GM18508 (cell line): ENCODE data around the gene MIDN.

Source experiments
- ATAC-seq: cut with Tn5 transposase; IDR thresholded peaks from one replicate; pipeline ENCODE4 v1.9.1; 2021; ENCODE audit warnings: moderate number of reproducible peaks; ENCODE audit not compliant: insufficient read depth, unreplicated experiment

MIDN gene

GRCh38 chr19:1231729-1232637 is 16.4 kb upstream of the MIDN start:
- no peak for ATAC-seq

DNA sequence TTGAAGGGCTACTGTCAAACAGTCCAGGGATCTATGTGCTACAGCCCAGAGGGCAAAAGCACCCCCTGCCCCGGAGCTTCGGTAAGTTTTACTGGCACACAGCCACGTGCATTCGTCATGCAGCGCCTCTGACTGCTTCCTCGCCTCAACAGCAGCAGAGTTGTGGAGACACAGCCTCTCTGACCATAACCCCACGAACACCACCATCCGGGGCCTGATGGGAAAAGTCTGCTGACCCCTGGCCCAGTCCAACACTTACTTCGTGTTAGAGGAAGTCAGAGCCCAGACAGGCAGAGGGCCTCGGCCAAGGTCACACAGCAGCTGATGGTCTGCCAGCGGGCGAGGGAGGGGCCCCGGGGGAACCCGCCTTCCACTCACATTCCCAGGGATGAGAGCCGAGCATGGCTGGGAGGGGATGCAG is 15.7 kb upstream of the MIDN start:
- ATAC-seq = no peak

- no peak for ATAC-seq
These were observed 15.2 kb upstream of the MIDN start for GRCh38 chr19:1233115-1233667.

DNA sequence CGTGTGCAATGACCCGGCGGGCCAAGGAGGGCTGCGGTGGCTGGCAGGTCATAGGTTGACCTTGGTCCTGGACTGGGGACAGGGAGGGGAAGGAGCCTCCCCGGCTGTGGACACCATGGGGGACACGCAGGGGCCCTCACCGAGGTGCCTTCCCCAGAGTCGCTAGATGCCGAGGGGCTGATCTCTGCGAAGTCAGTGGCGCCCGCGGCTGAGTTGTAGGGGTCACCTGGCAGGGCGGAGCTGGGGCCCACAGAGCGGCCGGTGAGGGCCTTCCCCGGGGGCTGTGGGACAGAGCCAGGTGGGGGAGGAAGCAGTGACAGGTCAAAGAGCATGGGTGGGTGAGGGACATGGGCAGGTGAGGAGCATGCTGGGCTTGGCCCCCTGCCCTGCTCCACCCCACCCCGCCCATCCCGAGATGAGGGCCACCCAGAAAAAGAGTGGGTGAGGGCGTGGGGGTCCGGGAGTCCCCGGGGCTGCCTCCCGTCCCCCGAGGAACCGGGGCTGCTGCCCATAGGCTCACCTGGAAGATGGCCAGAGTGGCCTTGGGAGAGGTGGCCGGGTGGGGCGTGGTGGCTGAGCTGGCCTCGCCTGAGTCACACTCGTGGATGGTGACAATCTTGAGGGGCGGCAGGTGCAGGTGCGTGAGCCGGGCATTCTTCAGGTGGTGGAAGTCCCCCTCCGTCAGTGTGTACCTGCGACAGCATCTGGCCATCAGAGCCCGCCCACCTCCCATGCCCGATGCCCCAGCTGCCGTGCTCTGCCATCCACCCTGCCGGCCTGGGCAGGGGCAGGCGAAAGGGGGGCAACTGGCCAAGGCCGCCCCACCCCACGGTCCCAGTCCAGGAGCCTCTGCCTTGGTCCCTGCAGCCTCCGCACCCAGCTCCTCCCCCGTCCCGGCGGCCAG is 14.1 kb upstream of the MIDN start:
- ATAC-seq = no peak

- ATAC-seq = no peak
These were observed 13.4 kb upstream of the MIDN start for GRCh38 chr19:1234955-1235380.

DNA sequence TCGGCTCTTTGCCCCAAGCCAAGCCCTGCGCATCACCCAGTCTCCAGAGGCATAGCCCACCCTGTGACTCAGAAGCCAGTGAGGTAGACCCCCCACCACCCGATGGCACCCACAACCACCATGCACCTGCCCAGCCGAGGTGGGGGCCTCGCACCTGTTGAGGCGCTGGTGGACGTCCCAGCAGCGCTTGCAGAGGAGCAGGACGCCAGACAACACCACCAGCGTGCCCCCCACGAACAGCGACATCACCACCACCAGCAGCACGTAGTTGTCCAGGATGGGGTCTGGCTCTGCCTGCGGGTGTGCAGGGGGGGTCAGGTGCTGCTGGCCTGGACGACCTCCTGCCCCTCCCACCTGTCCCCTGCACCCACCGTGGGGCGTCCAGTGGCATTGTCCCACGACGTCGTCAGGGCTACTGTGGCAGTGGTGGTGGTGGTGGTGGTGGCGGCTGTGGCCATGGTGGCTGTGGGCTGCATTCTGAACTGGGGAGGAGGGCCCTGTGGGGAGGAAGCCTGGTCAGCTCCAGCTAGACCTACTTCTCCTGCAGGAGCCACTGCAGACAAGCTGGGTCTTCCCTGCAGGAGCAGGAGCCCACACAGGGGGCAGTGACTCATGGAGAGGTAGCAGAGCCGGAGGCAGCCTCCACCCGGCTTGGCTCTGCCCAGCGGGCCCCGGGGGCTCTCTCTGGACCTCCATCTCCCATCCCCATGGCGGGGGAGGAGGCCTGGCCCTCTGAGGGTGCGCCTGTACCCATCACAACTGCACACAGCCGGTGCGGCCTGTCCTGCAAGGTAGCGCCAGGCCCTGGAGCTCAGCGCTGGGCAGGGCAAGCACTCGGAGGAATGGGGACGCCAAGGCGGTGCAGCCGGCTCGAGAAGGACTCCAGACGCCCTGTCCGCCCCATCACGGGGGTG is 12.5 kb upstream of the MIDN start:
- ATAC-seq = no peak

DNA sequence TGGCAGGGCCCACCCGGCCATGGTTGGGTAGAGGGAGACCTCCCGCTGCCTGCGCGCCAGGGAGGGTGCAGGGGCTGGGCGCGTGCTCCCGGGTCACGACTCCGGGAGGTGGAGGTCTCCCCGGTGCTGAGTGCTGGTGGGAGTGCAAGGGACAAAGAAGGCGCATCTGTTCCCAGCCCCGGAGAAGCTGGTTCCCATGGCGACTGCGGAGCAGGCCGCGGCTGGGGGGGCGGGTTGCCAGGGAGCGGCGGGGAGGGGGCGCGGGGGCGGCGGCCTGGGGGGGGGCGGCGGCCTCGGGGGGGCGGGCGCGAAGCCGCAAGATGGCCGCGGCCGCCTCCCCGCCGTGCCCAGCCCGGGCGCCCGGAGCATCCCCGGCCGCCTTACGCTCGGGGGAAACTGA is 11.8 kb upstream of the MIDN start:
- no peak for ATAC-seq

DNA sequence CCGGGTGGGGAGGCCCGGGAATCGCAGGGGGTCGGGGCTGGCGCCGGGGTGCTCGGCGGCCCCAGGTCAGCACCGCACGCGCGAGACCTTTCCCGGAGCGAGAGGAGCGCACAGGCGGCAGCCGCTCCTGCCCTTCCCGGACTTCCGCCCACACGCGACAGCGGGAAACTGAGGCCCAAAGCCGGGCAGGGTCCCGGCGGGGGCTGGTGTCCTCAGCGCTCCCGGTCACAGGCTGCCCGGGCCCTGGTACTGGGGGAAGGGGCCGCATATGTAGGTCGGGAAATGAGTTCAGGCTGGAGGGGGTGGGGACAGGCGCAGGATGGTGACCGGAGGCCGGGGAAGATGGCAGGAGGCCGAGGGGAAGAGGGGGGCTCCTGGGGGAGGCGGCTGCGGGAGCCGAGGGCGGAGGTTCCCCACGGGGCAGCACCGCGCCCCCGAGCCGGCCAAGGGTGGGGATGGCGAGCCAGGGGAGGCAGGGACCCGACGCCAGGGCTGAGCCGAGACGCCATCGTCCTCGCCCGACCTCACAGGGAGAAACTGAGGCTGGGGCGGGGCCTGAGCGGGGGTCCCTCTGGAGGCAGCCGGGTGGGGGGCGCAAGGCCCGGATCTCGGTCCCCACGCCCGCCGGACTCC is 11.2 kb upstream of the MIDN start:
- ATAC-seq = no peak

GRCh38 chr19:1237754-1238368 is 10.5 kb upstream of the MIDN start, which contains the start of gene CBARP:
Gene CBARP (minus strand): TSS chr19:1238005. CDS start chr19:1236100, 1,905 bp downstream.
- ATAC-seq = no peak

DNA sequence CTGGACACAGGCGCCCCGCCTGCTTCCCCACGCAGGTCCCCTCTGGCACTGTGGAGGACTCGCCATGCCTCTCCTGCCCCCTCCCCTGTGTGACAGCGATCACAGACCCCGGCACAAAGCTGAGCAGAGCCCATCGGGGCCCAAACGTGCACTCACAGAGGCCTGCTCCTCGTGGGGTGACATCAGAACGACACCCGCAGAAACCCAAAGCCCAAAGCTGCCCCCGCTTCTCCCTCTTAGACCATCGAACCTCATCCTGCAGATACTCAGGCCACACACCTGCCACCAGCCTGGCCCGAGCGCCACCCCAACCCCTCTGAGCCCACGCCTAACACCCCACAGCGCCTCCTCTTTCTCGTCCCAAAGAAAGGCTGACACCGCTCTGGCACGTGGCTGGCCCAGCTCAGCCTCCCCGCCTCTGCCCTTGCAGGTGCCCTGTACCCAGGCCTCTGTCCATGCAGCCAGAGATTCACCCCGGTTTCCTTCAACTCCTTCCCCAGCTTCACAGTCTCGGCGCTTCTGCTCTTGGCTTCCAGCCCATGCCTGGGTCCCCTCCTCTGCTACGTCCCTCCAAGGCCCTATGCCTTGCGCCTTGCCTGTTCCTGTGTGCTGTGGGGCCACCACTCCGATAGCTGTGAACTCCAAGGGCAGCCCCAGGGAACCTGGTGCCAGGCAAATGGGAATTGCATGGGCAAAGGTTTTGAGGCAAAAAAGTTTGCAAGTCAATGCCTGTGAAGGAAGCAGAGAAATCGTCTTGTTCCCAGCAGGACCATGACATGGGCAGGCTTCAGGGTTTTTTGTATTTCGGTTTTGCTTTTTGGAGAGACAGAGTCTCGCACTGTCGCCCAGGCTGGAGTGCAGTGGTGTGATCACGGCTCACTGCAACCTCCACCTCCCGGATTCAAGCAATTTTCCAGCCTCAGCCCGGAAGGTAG is 9.7 kb upstream of the MIDN start:
- ATAC-seq = no peak

- no peak for ATAC-seq
These were observed 9.0 kb upstream of the MIDN start for GRCh38 chr19:1239420-1239795.

GRCh38 chr19:1239796-1240737 is 8.3 kb upstream of the MIDN start:
- no peak for ATAC-seq

DNA sequence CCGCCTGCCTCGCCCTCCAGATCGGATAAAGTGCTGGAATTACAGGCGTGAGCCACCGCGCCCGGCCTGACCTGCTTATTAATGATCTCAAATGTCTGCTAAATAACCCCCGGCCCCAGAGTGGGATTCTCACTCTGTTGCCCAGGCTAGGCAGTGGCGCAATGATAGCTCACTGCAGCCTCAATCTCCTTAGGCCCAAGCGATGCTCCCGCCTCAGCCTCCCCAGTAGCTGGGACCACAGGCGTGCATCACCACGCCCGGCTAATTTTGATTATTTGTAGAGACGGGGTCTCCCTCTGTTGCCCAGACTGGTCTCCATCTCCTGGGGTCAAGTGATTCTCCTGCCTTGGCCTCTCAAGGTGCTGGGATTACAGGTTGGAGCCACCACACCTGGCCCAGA is 7.5 kb upstream of the MIDN start:
- ATAC-seq = no peak

DNA sequence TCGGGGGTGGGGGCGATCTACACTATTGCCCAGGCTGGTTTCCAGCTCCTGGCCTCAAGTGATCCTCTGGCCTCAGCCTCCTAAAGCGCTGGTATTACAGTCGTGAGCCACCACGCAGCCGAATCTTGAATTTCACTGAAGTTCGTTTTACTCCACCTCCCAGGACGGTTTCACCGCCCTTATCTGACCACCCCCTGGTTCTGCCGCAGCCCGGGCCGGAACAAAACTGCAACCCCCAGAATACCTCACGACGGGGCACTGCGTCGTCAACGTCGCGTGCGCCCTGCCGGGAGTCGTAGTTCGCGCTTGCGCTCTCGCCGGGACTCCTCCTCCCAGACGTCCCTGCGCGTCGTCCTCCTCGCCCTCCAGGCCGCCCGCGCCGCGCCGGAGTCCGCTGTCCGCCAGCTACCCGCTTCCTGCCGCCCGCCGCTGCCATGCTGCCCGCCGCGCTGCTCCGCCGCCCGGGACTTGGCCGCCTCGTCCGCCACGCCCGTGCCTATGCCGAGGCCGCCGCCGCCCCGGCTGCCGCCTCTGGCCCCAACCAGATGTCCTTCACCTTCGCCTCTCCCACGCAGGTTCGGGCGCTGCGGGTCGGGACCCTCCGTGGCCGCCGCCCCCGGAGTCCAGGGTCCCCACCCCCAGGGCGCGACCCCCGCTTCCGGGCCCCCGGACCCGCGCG is 6.8 kb upstream of the MIDN start, which contains the start of gene ATP5F1D:
TSS of gene ATP5F1D (plus strand) at position 335 of the 679 bp plus-strand sequence. CDS start at position 435, 100 bp downstream.
- ATAC-seq = no peak

GRCh38 chr19:1243768-1244692 is 4.4 kb upstream of the MIDN start:
- ATAC-seq = no peak
